ENCODE results near the gene MOB4.

DNA sequence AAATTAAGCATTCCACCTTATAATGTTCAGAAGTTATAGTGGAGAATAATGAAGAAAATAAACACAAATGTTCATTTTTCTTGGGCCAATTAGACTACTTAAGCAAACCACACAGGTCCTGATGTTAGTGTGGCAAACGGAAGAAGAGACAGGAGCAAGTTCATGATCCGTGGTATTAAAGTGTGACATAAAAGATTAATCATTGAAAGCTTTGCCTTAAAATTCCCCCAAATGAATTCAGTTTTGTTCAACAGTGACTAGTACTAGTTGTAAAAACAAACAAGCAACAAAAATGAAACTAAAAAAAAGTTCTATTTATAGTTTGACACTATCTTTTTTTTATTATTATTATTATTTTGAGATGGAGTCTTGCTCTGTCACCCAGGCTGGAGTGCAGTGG is 85.9 kb downstream of the MOB4 start:
- TF ChIP-seq CTCF (IDR thresholded peaks at IDR 0.05) (no peak), ZFX (IDR thresholded peaks at IDR 0.05; ENCODE audit: borderline replicate concordance) (no peak)
